Ishikawa (cell line): ENCODE measurements around the gene GOLGA8N.

Source experiments
- CEBPB ChIP-seq: IDR thresholded peaks from 2 replicates; pipeline ENCODE4 v1.6.1; 2012
- RAD21 ChIP-seq: IDR thresholded peaks from 2 replicates; pipeline ENCODE4 v1.6.1; 2012; ENCODE audit warnings: low read depth
- TAF1 ChIP-seq: IDR thresholded peaks from 2 replicates; pipeline ENCODE4 v1.6.1; 2012; ENCODE audit warnings: low read depth, mild to moderate bottlenecking
- YY1 ChIP-seq: IDR thresholded peaks from 2 replicates; pipeline ENCODE4 v1.6.1; 2012; ENCODE audit warnings: low read depth

GRCh38 chr15:32637704-32638103 is 44.4 kb downstream of the GOLGA8N start:
- TF ChIP-seq CEBPB (no peak), RAD21 (no peak), YY1 (no peak), TAF1 (no peak)
